Measurements from ENCODE around the gene SMURF2. TPM values are rescaled to one million over a fixed set of nuclear protein-coding genes. Genes with fewer than 3 reads are reported as not detected.

The SMURF2 gene
- total and polyA plus RNA-seq, 2 donors (not counting 1 experiment from before 2014, with no cell fraction given), result 96.3 to 108 TPM

GRCh38 chr17:64519601-64520000 lies 142.5 kb downstream of the SMURF2 start:
- H3K79me2 ChIP-seq (ENCODE audit: control insufficient read depth, insufficient read depth, low read length), result no peaks in the 10 kb centered on the region
- H3K4me2 ChIP-seq (ENCODE audit: extremely low read depth, insufficient read depth, low read length), result no peak overlapping the region
- H4K20me1 ChIP-seq (ENCODE audit: control insufficient read depth, extremely low read depth, insufficient read depth, low read length), result no peaks in the 10 kb centered on the region
- H3K9ac ChIP-seq (ENCODE audit: insufficient read depth, low read length), result no peak overlapping the region
- no peak for DNase-seq (ENCODE audit: low read depth in 2 of 2)
- TF ChIP-seq CTCF (conservative IDR thresholded peaks at IDR 0.05 in 1 of 2, IDR thresholded peaks at IDR 0.05 in 1 of 2; ENCODE audit: low read depth in 1 of 2, low read length in 2 of 2) (no peak), EZH2 (IDR thresholded peaks at IDR 0.05; ENCODE audit: low read length, missing control alignments) (no peak)
- peaks cover 4% of the 10 kb centered on the region for H3K36me3 ChIP-seq (ENCODE audit: control insufficient read depth, insufficient read depth, low read length)
- H2AFZ ChIP-seq (ENCODE audit: low read length), result no peak overlapping the region
- no peak overlapping the region for H3K4me3 ChIP-seq (replicated peaks in 1 of 4; ENCODE audit: control extremely low read depth in 1 of 4, insufficient read depth in 1 of 4, low read depth in 3 of 4, low read length in 4 of 4)
- no peak overlapping the region for H3K27ac ChIP-seq (ENCODE audit: insufficient read depth, low read length)
- no peaks in the 10 kb centered on the region for H3K27me3 ChIP-seq (ENCODE audit: control insufficient read depth, insufficient read depth, low read length)
- H3K4me1 ChIP-seq (ENCODE audit: control insufficient read depth, extremely low read depth, insufficient read depth, low read length), result no peaks in the 10 kb centered on the region
- H3K9me3 ChIP-seq (ENCODE audit: control insufficient read depth, insufficient read depth, low read depth, low read length), result no peaks in the 10 kb centered on the region

GRCh38 chr17:64515829-64516228 lies 146.3 kb downstream of the SMURF2 start:
- Histone ChIP-seq H4K20me1 (ENCODE audit: control insufficient read depth, extremely low read depth, insufficient read depth, low read length) (no peaks in the 10 kb centered on the region), H3K27me3 (ENCODE audit: control insufficient read depth, insufficient read depth, low read length) (no peaks in the 10 kb centered on the region), H3K27ac (ENCODE audit: insufficient read depth, low read length) (no peak overlapping the region), H3K36me3 (ENCODE audit: control insufficient read depth, insufficient read depth, low read length) (peaks cover 6% of the 10 kb centered on the region), H3K4me1 (ENCODE audit: control insufficient read depth, extremely low read depth, insufficient read depth, low read length) (no peaks in the 10 kb centered on the region), H3K4me3 (replicated peaks in 1 of 4; ENCODE audit: control extremely low read depth in 1 of 4, insufficient read depth in 1 of 4, low read depth in 3 of 4, low read length in 4 of 4) (no peak overlapping the region), H3K9me3 (ENCODE audit: control insufficient read depth, insufficient read depth, low read depth, low read length) (no peaks in the 10 kb centered on the region), H3K79me2 (ENCODE audit: control insufficient read depth, insufficient read depth, low read length) (no peaks in the 10 kb centered on the region), H2AFZ (ENCODE audit: low read length) (no peak overlapping the region), H3K9ac (ENCODE audit: insufficient read depth, low read length) (no peak overlapping the region), H3K4me2 (ENCODE audit: extremely low read depth, insufficient read depth, low read length) (no peak overlapping the region)
- no peak for DNase-seq (ENCODE audit: low read depth in 2 of 2)
- TF ChIP-seq CTCF (conservative IDR thresholded peaks at IDR 0.05 in 1 of 2, IDR thresholded peaks at IDR 0.05 in 1 of 2; ENCODE audit: low read depth in 1 of 2, low read length in 2 of 2) (no peak), EZH2 (IDR thresholded peaks at IDR 0.05; ENCODE audit: low read length, missing control alignments) (no peak)

DNA sequence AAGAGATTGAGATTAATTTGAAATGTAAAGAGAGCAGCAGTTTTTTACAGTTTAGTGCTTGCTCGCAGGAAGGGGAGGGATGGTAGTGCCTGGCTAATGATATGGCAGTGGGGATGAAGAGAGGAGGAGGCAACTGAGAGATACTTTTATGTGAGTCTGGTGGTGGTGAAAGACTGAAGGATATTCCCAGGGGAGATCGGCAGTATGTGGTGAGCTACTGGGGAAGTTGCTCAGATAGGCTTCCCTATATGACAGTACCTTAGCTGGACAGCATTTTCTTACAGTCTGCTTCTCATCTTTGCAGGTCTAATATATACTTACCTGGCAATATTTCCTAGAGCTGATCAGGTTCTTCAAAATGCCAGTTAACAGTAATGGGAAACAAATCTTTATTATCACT lies 146.7 kb downstream of the SMURF2 start:
- Histone ChIP-seq H3K4me1 (ENCODE audit: control insufficient read depth, extremely low read depth, insufficient read depth, low read length) (no peaks in the 10 kb centered on the region), H3K9me3 (ENCODE audit: control insufficient read depth, insufficient read depth, low read depth, low read length) (no peaks in the 10 kb centered on the region), H3K27ac (ENCODE audit: insufficient read depth, low read length) (no peak overlapping the region), H3K4me2 (ENCODE audit: extremely low read depth, insufficient read depth, low read length) (no peak overlapping the region), H2AFZ (ENCODE audit: low read length) (no peak overlapping the region), H3K36me3 (ENCODE audit: control insufficient read depth, insufficient read depth, low read length) (peaks cover 6% of the 10 kb centered on the region), H4K20me1 (ENCODE audit: control insufficient read depth, extremely low read depth, insufficient read depth, low read length) (no peaks in the 10 kb centered on the region), H3K9ac (ENCODE audit: insufficient read depth, low read length) (no peak overlapping the region), H3K27me3 (ENCODE audit: control insufficient read depth, insufficient read depth, low read length) (no peaks in the 10 kb centered on the region), H3K79me2 (ENCODE audit: control insufficient read depth, insufficient read depth, low read length) (peaks cover 3% of the 10 kb centered on the region), H3K4me3 (replicated peaks in 1 of 4; ENCODE audit: control extremely low read depth in 1 of 4, insufficient read depth in 1 of 4, low read depth in 3 of 4, low read length in 4 of 4) (no peak overlapping the region)
- TF ChIP-seq EZH2 (IDR thresholded peaks at IDR 0.05; ENCODE audit: low read length, missing control alignments) (no peak), CTCF (conservative IDR thresholded peaks at IDR 0.05 in 1 of 2, IDR thresholded peaks at IDR 0.05 in 1 of 2; ENCODE audit: low read depth in 1 of 2, low read length in 2 of 2) (no peak)
- no peak for DNase-seq (ENCODE audit: low read depth in 2 of 2)
